ENCODE results near the gene LSP1.

- TF ChIP-seq POLR2A (IDR thresholded peaks at IDR 0.05; ENCODE audit: low read length) (no peak), GATA1 (IDR thresholded peaks at IDR 0.05; ENCODE audit: low read depth, low read length) (no peak)
Observed at GRCh38 chr11:1843098-1843473, 9.8 kb upstream of the LSP1 start.
